ENCODE measurements around the gene TUBAL3.

DNA sequence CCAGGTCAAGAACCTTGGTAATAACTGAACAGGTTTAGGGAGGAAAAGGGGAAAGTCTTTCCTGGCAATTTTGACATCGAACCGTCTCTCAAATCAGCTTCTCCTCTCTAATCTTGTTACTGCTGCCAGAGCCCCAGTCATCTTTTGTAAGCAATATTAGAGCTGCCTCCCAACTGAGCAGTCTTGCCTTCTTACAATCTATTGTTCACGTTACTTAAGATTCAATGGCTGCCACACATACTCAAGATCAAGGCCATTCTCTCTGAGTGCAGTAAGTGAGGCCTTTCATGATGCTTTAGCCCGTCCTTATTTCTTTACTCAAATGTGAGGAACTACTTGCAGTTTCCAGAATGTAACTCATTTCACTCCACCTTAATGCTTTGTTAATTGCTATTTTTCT is 20.1 kb upstream of the TUBAL3 start:
- TF ChIP-seq CTCF (IDR thresholded peaks at IDR 0.05), result no peak
- TF ChIP-seq POLR2A (IDR thresholded peaks at IDR 0.05), result no peak
